HFFc6 (cell line): ENCODE data around the gene NELFCD. TPM values are rescaled to one million over a fixed set of nuclear protein-coding genes. Genes with fewer than 3 reads are reported as not detected.

Source experiments
- DNase-seq: peaks from one replicate; pipeline ENCODE4 v3.0.0-alpha.2; 2018
- H3K27ac Mint-ChIP-seq: 2 replicates; pipeline ENCODE4 v1.8.0; 2020; ENCODE audit warnings: mild to moderate bottlenecking, mixed read lengths
- H3K27me3 Mint-ChIP-seq: 2 replicates; pipeline ENCODE4 v1.8.0; 2021; ENCODE audit warnings: mild to moderate bottlenecking, moderate library complexity, mixed read lengths; ENCODE audit not compliant: insufficient read depth
- H3K36me3 Mint-ChIP-seq: 2 replicates; pipeline ENCODE4 v1.8.0; 2021; ENCODE audit warnings: low read depth, mixed read lengths
- H3K4me1 Mint-ChIP-seq: 2 replicates; pipeline ENCODE4 v1.8.0; 2020; ENCODE audit warnings: low read depth, mixed read lengths
- H3K4me3 Mint-ChIP-seq: 2 replicates; pipeline ENCODE4 v1.8.0; 2020; ENCODE audit warnings: mild to moderate bottlenecking, moderate library complexity, mixed read lengths
- H3K9me3 Mint-ChIP-seq: 2 replicates; pipeline ENCODE4 v1.8.0; 2020; ENCODE audit warnings: mild to moderate bottlenecking, mixed read lengths
- total RNA-seq, 6 experiments: library from RNA; stranded (reverse); fragmentation: NEBNext Ultra II Directional; extraction: Animal tissue kit (Norgen Biotek cat#: 25700); gene quantifications; 2 replicates in 1 of 6; 3 replicates in 5 of 6; pipeline ENCODE4 v1.2.3, GENCODE V29; 2021
- TF ChIP-seq, protein P1 (sequence below): fragments of 200-600 bp; sonication (generic); IDR thresholded peaks from 2 replicates; pipeline ENCODE4 v1.5.0; 2021; ENCODE audit warnings: antibody characterized with exemption, mild to moderate bottlenecking

The NELFCD gene
- total RNA-seq, 6 experiments from 2014 or later = 52.3 to 64.0 (median 62.1) TPM

DNA sequence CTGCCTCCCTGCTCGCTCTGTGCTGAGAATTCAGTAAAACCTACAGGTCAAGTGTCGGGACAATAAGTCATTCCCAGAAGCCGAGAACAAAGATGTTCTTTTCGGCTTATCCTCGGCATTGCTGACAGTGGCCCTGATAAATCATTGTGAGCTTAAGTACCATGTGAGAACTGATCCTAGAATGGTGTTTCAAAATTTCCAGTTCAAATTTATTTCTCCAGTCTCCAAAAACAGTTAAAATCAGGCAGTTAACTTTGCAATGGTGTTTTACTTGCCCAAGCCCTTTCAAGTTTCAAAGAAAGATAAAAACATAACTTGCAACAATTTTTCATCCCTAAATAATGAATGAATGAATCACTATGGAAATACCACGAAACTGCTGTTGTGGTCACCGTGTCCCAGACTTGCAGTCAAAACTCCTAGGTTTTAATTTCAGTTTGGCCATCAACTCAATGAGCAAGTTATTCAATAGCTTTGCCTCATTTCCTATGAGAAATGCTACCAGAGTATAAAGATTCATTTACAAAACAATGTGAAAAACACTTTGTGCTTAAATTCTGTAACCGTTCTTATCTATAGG is 46.8 kb downstream of the NELFCD start:
- H3K4me3 Mint-ChIP-seq = peak overlapping the region; percentile 94
- peaks cover 57% of the 10 kb centered on the region for H3K4me1 Mint-ChIP-seq
- H3K27ac Mint-ChIP-seq = peak overlapping the region; percentile 74
- H3K9me3 Mint-ChIP-seq = no peaks in the 10 kb centered on the region
- peaks cover 2% of the 10 kb centered on the region for H3K27me3 Mint-ChIP-seq
- H3K36me3 Mint-ChIP-seq = peaks cover 61% of the 10 kb centered on the region
- TF ChIP-seq, protein P1, sequence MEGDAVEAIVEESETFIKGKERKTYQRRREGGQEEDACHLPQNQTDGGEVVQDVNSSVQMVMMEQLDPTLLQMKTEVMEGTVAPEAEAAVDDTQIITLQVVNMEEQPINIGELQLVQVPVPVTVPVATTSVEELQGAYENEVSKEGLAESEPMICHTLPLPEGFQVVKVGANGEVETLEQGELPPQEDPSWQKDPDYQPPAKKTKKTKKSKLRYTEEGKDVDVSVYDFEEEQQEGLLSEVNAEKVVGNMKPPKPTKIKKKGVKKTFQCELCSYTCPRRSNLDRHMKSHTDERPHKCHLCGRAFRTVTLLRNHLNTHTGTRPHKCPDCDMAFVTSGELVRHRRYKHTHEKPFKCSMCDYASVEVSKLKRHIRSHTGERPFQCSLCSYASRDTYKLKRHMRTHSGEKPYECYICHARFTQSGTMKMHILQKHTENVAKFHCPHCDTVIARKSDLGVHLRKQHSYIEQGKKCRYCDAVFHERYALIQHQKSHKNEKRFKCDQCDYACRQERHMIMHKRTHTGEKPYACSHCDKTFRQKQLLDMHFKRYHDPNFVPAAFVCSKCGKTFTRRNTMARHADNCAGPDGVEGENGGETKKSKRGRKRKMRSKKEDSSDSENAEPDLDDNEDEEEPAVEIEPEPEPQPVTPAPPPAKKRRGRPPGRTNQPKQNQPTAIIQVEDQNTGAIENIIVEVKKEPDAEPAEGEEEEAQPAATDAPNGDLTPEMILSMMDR = no peak
- peak; percentile 46 for DNase-seq

DNA sequence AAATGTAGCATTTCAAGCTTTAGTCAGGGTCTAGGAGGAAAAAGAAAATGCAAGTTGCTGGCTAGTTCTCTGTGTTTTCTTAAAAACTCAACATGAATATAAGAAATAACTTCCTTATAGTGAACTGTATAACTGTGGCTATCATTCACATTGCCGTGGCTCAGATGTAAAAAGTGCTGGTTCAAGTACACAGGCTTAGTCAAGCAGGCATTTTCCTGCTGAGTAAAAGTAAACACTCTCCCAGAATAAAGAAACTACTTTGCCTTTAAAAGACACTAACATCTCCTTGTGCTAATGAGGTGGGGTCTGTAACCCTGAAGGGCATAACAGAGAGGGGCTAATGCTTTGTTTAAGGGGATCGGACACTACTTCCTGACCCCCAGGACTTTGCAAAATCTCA is 47.8 kb downstream of the NELFCD start:
- Mint-ChIP-seq H3K4me3 (peak overlapping the region; percentile 94), H3K27me3 (peaks cover 2% of the 10 kb centered on the region), H3K9me3 (no peaks in the 10 kb centered on the region), H3K36me3 (peaks cover 56% of the 10 kb centered on the region), H3K4me1 (peaks cover 62% of the 10 kb centered on the region), H3K27ac (peak overlapping the region; percentile 74)
- TF ChIP-seq, protein P1 = no peak
- DNase-seq = no peak

DNA sequence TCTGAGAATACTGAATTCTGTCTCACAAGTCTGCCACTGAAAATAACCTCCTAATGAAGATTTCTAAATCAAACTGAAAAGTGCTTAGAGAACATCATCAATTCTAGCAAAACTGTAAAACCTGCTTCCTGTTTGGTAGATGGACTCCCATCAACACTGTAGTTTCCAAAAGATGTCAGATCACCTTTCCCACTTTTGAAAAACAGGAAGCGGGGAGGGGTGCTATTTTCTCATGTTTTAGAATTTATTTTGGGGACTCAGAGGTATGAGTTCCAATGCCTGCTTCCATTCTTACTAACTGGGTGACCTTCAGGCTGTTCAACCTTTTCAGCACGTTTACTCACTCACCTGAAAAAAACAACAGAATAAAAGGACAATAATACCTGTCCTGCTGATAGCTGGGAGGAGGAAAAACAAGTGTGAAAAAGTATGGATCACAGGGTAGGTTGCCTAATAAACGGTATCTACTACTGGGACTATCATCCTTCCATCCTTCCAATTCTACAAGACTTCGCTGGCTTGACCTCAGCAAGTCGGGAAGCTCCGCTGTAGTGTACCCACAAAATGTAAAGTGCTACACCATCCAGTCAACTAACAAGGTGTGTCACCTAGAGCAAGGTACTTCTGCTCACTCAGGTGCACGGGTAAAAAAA is 50.0 kb downstream of the NELFCD start:
- Mint-ChIP-seq H3K27ac (peak overlapping the region; percentile 92), H3K4me3 (peak overlapping the region; percentile 94), H3K36me3 (peaks cover 67% of the 10 kb centered on the region), H3K9me3 (no peaks in the 10 kb centered on the region), H3K27me3 (peaks cover 2% of the 10 kb centered on the region), H3K4me1 (peaks cover 65% of the 10 kb centered on the region)
- DNase-seq = no peak
- TF ChIP-seq, protein P1 = no peak

DNA sequence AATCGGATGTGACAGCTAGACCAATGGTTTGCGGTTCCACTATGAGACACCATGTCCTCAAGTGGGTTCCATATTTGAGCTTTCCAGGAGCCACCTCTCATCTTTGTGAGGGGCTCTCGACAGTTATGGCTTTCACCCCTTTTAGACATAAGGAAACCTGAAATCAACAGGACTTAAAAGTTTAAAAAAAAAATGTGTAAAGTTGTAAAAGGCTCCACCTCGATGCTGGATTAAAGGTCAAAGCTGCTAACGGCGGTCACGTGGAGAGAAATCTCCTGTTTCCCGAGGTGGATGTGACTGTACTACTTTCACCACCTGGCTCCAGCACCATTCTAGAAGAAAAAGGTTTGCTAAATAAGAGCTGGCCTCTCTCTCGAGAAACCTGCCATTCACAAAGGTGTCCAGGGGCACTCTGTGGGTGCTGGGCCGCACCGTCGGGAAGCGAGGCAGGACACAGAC is 50.5 kb downstream of the NELFCD start:
- Mint-ChIP-seq H3K36me3 (peaks cover 67% of the 10 kb centered on the region), H3K4me3 (peak overlapping the region; percentile 94), H3K9me3 (no peaks in the 10 kb centered on the region), H3K4me1 (peaks cover 62% of the 10 kb centered on the region), H3K27ac (peak overlapping the region; percentile 92), H3K27me3 (peaks cover 2% of the 10 kb centered on the region)
- no peak for DNase-seq
- TF ChIP-seq, protein P1 = no peak

DNA sequence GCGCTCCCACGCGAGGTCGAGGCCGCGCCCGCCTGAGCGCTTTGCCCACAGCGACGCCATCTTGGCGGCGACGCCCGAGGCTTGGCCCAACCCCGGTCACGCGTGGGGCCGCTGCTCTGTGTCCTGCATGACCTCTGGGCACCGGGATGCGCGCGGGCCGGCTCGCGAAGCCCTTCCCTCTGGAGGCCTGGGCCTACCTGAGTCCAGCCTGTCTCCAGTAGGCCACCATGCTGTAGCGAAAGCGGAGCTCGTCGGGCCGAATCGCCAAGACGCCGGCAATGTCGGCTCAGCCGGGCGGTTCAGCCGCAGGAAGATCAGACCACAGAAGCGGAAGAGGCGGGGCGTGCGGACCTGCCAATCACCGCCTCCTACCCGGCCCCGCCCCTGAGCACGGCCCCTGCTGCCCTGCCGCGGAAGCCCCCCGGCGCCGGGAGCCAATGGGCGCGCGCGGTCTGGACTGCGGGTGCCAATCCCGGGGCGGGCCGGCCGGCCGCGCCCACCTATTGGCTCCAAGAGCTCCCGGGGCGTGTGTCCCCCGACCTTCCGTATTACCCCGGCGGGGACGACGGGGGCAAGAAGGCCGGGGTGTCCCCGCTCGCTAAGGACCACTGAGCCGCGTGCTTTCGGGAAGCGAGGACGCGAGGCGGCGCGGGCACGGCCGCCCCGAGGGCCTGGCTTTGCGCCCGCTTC is 51.1 kb downstream of the NELFCD start, which contains the start of gene ATP5F1E:
ATP5F1E (minus strand) TSS at position 313 of the 690 bp plus-strand sequence; CDS start at position 229, 84 bp downstream.
- TF ChIP-seq, protein P1 = no peak
- Mint-ChIP-seq H3K4me3 (peak within 1 kb of the TSS; percentile 94), H3K9me3 (no peaks in the 10 kb centered on the region), H3K36me3 (peaks cover 67% of the 10 kb centered on the region), H3K27me3 (peaks cover 2% of the 10 kb centered on the region), H3K27ac (peak within 1 kb of the TSS; percentile 93), H3K4me1 (peaks cover 56% of the 10 kb centered on the region)
- peak; percentile 90 for DNase-seq
